NOMO-1 treated with DMSO at 0.1 percent for 48 hours (cell line): ENCODE data around the gene SEPHS2.
A peak's percentile ranks its signal among the peaks of the same experiment; 100 is the strongest.

Source experiments
- DNase-seq: peaks from one replicate; lab custom pipeline; 2025; ENCODE audit not compliant: unreplicated experiment; lab: John Stamatoyannopoulos, UW

Gene SEPHS2

DNA sequence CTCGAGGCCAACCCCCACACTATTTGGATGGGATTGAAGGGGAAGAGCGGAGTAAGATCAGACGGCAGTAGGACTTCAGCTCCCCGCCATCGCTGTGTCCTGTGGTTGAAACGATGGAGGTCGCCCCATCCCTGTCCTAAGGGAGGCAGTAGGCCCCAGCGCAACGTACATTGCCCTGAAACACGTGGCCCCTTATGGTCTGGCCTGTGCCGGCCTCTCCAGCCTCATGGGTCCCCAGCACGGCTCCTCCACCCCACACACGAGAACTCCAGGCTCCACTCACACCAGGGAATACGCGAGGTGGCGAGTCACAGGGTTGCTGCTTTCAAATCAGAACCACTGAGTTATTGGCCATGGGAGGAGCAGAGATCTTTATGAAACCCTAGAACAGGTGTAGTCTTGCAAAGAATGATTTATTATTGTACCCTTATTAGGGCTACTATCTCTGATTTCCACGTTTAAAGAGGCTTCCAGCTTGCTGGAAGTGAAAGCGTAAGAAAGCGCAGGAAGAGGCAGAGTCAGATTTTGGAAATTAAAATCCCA is 15.2 kb downstream of the SEPHS2 start:
- no peak for DNase-seq

DNA sequence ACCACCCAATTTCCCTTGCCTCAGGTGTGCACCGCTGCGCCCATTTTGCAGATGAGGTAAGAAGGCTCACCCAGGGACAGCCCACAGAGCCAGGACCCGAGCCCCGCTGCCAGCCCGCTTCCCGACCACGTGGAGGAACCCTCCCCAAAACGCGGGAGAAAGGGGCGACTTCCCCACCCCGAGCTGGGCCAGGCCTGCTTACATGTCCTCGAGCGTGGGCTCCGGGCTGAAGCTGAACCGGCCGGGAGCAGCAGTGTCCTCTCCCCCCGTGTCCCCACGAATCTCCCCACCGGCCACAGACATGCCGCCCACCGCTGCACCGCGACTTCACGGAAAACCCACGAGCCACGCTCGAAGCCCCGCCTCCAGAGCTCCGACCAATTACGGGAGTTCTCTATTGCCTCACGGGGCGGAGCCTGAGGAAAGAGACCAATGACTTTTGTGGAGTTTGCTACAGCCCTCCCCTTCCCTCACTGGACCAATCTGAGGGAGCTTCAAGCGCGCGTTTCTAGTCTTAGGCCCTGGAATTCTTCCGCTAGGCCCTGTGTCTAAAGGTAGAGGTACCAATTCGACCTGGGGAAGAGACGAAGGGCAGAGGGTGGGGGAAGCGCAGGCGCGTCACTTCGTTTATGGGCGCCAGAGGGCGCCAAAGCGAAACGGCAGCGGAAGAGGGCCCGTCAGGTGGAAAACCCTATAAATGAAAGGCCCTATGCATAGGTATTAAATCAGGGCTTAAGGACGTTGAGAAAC is 15.8 kb downstream of the SEPHS2 start, which contains the start of gene DCTPP1:
DCTPP1 (minus strand) TSS at position 353 of the 750 bp plus-strand sequence; CDS start at position 303, 50 bp downstream.
- DNase-seq, result peak; percentile 100

DNA sequence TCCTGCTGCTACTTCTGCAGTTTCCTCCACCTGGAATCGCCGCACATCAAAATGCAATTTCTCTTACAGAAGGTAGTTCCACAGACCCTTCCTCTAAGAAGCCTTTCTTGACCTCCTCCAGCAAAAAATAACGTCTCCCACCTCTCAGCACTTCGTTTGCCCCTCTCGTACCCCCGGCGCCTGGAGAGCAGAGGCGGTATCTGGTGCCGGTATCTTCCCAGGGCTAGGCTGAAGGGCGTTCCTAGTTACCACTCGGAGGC is 16.3 kb downstream of the SEPHS2 start:
- no peak for DNase-seq

DNA sequence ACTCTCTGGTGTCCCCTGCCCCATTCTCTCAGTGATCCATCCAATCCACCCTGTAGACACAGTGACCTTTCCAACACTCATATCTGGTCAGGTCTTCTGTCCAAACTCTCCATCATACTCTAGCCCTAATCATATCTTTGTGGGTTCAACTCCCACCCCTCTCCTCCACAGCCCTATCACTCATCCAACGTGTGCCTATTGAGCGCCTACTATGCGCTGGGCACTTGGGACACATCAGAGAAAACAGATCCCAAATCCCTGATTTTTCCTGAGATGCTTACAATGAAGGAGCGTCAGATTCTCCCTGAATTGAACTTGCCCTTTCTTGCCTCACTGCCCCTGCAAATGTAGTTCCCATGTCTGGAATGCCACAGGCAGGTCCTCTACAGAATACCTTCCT is 17.6 kb downstream of the SEPHS2 start:
- DNase-seq, result no peak

DNA sequence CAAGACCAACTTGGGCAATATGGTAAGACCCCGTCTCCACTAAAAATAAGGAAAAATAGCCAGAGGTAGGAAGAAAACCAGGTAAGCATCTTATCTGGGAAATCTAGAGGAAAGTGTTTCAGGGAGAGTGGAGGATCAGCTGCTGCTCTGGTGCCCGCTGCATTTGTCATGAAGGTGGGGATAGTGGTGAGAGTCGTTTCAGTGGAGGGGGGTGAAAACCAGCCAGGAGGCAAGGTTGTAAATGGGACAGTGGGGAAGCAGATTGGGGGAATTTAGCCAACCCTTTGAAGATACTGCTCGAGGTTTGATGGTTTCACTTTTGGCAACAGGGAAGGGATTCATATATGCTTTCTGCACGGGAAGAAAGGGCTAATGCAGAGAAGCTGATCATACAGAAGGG is 24.7 kb downstream of the SEPHS2 start:
- no peak for DNase-seq

DNA sequence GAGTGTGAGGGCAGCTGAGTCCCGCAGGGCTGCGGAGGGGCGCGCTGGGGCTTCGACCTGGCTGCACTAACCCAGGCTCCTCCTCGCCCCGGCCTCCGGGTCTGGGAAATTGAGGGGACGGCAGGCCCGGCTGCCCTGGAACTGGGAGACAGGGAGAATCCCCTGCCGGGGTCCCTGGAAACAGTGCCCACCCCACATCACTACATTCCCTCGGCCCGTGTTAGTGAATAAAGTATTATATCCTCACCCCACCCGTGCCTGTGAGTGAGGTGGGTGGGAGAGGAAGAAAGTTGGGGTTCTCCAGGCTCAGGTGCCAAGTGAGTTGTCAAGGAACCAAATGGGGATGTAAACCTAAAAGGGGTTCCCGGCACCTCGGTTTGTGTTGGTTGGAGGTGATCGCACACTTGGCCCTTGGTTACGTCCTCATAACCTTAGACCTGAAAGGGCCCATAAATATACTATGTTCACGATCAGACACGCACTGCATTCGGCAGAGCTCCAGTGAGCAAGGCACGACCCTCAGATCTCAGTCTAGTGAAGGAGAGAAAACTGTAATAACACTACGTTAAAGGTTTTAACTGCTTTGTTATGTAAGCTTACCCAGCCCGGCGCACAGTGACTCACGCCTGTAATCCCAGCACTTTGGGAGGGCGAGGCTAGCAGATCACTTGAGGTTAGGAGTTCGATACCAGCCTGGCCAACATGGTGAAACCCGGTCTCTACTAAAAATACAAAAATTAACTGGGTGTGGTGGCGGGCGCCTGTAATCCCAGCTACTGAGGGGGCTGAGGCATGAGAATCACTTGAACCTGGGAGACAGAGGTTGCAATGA is 27.1 kb downstream of the SEPHS2 start:
- no peak for DNase-seq

DNA sequence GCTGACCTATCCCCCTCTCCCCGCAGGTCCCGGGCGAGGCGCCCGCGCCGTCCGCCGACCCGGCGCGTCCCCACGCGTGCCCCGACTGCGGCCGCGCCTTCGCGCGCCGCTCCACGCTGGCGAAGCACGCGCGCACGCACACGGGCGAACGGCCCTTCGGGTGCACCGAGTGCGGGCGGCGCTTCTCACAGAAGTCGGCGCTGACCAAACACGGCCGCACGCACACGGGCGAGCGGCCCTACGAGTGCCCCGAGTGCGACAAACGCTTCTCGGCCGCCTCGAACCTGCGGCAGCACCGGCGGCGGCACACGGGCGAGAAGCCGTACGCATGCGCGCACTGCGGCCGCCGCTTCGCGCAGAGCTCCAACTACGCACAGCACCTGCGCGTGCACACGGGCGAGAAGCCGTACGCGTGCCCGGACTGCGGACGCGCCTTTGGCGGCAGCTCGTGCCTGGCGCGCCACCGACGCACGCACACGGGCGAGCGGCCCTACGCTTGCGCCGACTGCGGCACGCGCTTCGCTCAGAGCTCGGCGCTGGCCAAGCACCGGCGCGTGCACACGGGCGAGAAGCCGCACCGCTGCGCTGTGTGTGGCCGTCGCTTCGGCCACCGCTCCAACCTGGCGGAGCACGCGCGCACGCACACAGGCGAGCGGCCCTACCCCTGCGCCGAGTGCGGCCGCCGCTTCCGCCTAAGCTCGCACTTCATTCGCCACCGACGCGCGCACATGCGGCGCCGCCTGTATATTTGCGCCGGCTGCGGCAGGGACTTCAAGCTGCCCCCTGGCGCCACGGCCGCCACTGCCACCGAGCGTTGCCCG is 27.9 kb downstream of the SEPHS2 start:
- peak; percentile 87 for DNase-seq

DNA sequence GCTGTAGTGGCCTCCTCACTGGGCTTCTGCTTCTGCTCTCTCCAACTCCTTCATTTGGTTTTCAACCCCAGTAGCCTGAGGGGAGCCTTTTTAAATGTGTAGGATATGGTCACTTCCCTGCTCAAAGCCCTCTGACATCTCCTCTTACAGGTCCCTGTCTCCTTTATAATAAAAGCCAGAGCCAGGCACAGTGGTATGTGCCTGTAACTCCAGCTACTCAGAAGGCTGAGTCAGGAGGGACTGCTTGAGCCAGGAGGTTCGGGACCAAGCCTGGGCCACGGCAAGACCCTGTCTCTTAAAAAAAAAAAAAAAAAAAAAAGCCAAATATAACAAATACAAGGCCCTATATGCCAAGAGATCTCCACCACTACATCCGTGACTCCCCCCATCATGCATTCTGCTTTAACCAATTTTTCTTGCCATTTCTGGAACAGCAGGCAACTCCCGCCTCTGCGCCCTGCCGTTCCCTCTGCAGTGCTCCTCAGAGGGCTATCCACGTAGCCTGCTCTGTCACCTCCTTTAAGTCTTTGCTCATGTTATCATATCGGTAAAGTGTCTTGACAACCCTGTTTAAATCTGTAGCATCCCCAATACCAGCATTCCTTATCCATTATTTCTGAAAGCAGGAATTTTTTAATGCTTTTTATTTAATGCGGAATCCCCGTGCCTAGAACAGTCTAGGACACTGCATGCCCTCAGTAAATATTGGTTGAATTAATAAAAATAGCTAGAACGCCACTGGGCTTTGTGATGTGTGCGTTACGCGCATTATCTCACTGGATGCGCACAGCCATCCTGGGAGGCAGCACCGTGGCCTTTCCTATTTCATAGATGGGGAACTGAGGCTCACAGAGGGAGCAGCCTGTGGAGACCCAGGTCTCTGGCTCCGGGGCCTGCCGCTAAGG is 28.8 kb downstream of the SEPHS2 start:
- DNase-seq, result no peak

DNA sequence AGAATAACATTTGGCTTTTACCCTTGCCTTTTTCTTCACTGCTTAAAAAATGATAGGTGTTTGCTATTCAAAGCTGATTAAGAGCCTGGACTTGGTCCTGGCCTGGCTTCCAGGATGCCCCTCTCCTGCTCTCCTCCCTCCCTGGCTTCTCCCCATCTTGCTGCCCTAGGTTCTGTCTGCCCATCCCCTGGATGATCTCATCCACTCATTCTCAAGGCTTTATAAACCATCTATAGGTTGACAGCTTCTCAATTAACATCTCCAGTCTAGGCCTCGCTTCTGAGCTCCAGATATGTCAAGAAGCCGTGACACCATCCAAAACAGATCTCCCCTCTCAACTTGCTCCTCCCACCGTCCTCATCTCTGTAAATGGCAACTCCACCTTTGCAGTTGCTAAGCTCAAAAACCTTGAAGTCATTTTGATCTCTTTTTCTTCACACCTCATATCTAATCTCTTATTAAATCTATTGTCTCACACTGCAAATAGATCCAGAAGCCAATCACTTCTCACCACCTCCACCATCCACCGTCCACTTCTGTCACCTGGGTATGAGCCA is 29.5 kb downstream of the SEPHS2 start:
- DNase-seq, result no peak

DNA sequence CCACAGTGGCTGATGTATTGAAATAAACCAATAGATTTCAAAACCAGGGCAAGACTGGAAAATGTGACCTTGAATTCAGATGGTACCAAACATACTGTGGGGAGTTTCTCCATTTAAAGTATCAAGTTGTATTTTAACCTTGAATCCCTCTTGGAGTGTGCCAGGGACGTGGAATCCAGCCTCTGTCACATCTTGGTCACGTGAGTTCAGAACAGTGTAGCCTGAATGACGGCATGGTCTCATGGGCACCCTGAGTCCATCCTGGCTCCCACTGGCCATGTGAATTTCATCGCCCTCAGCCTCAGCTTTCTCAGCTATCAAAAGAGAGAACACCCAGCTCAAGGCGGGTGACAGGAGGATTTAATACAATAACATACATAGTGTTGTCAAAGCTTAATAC is 31.5 kb downstream of the SEPHS2 start:
- DNase-seq, result no peak

DNA sequence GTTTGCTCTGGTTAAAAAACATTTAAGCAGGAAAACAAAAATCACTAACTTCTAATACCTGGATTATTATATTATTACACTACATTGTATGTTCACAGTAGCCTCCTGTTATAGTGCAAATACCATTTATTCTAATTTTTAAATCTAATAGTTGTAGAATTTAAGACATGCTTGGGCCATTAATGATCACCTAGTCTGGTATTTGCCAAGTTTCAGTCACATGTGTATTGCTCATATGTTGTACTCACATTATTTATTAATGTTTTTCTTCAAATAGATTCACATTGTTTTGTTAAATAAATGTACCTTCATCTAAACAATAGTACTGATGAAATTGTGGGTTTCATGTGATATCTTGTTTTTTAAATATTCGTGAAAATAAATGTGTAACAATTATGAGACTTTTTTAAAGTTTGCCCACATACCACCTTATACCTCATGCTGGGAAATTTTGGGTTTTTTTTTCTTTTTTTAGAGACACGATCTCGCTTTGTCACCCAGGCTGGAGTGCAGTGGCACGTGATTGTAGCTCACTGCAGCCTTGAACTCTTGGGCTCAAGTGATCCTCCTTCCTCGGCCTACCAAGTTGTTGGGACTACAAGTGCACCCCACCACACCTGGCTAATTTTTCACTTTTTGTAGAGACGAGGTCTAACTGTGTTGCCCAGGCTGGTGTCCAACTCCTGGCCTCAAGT is 32.4 kb downstream of the SEPHS2 start:
- no peak for DNase-seq

DNA sequence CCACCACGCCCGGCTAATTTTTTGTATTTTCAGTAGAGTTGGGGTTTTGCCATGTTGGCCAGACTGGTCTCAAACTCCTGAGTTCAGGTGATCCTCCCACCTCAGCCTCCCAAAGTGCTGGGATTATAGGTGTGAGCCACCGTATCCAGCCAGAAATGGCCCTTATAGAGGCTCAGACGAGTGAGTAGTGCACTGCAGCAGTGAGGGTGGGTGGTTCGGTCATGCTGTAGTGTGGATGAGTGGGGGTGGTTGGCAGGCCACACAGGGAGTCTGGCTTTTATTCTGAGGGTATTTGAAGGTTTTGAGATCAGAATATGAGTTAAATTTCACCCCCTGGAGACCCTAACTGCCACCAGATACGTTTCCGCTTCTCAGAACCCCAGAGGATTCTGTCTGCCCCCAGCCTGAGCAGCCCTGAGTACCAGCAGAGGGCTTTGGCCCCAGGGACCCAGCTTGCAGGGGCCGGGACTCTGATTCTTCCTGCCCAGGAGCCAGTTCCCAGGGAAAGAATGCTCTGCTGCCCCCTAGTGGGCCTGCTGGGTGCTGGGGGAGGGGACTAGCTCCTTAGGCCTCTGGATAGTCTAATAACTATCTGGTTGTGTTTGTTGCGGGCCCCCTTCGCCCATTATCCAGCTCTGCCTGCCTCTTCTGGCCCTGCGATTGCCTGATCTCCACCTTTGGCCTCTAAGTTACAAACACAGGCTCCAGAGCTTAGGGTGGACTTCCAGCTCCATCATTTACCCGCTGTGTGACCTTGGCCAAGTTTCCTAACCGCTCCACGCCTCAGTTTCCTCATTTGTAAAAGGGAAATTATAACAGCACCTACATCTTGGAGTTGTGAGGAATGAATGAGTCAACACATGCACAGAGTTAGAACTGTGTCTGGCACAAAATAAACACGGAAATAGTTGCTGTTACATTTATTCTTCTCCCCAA is 36.3 kb downstream of the SEPHS2 start:
- peak; percentile 84 for DNase-seq

DNA sequence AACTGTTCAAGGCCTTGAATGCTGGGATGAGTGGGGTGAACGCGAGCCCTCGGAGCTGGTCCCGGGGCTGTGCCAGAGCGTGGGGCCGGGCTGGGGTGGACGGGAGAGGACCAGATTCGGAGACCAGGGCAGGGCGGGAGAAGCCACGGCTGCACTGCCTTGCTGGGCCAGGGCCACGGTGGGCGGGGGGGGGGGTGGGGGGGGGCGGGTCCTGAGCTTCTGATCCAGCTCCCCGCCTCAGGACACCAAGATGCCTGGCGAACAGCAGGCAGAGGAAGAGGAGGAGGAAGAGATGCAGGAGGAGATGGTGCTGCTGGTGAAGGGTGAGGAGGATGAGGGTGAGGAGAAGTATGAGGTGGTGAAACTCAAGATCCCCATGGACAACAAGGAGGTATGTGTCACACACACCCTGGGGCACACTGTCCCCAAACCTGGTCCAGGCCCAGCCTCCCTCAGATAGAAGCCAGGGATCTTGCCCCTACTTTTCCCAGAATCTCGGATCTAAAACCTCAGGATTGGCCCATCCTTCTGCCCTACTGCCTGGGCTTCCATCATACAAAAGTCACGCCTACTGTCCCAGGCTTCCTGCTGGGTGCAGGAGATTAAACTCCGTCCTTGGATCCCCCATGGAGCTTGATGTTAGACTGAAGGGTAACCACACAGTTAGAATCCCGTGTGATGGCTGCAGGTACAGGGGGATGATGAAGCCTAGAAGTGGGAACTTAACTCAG is 37.7 kb downstream of the SEPHS2 start:
- no peak for DNase-seq

DNA sequence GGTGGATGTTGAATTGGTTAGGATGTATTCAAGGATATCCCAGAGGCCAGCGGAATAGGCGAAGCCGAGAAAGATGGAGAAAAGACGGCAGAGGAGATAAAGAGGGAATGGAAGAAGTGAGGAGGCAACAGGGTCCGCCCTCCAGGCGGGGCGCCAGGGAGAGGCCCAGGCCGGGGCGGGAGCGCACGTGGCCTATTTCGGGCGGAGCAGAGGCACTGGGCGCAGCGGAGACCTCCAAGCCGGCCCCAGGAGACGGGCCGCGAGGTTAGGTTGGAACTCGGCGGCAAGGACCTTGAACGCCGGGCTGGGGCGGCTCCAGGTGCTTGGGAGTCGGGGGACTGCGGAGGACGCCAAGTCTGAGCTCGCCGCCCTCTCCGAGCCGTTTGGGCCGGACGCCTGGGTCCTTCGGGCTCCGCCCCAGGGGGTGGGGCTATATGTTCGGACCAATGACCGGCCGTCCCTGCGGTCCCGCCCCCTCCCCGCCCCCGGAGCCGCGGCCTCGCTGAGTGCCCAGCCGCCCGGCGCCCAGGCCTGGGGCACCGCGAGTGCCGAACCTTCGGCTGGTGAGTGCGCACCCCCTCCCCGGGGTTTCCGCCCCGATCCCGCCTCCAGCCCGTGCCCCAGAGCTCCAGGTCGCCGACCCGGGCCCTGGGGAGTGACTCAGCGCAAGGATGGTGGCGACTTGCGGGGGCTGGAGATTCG is 38.4 kb downstream of the SEPHS2 start, which contains the start of gene ZNF771:
ZNF771 (plus strand) TSS at position 505 of the 702 bp plus-strand sequence. CDS start 448 bp downstream, outside the sequence.
- peak; percentile 85 for DNase-seq

DNA sequence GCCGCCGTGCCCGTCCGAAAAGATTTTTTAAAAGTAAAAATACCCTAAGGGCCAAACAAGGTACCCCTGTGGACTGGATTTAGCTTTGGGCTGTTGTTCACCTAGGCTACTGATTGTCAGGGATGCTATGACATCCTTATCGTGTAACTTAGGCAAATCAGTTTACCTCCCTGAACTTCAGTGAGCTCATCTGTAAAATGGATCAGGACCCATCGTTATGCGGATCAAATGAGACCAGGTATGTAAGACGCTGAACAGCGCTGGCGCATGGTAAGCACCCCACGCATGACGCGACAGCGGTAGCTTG is 38.9 kb downstream of the SEPHS2 start:
- DNase-seq, result no peak

DNA sequence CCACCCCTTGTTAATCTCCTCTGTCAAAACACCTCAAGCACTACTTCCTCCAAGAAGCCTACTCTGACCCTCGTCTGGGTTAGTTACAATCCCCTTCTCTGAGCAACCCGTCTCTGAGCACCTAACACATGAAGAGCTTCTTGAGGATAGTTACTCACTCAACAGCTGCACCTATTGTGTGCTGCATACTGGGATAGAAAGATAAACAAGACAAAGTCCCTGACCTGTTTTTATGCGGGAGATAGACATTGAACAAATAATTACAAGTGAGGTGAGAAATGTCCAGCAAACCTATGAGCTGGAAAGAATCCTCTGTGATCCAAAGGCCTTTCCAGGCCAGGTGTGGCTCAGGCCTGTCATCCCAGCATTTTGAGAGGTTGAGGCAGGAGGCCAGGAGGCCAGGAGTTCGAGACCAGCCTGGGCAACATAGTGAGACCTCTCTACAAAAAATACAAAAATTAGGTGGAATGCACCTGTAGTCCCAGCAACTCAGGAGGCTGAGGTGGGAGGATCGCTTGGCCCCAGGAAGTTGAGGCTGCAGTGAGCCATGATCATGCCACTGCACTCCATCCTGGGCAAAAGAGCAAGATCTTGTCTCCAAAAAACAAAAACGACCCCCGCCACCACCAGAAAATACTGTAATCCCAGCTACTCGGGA is 43.8 kb downstream of the SEPHS2 start:
- DNase-seq, result no peak
